Measurements from ENCODE around the gene CELSR2. TPM values are rescaled to one million over a fixed set of nuclear protein-coding genes. Genes with fewer than 3 reads are reported as not detected.

Gene CELSR2, protein sequence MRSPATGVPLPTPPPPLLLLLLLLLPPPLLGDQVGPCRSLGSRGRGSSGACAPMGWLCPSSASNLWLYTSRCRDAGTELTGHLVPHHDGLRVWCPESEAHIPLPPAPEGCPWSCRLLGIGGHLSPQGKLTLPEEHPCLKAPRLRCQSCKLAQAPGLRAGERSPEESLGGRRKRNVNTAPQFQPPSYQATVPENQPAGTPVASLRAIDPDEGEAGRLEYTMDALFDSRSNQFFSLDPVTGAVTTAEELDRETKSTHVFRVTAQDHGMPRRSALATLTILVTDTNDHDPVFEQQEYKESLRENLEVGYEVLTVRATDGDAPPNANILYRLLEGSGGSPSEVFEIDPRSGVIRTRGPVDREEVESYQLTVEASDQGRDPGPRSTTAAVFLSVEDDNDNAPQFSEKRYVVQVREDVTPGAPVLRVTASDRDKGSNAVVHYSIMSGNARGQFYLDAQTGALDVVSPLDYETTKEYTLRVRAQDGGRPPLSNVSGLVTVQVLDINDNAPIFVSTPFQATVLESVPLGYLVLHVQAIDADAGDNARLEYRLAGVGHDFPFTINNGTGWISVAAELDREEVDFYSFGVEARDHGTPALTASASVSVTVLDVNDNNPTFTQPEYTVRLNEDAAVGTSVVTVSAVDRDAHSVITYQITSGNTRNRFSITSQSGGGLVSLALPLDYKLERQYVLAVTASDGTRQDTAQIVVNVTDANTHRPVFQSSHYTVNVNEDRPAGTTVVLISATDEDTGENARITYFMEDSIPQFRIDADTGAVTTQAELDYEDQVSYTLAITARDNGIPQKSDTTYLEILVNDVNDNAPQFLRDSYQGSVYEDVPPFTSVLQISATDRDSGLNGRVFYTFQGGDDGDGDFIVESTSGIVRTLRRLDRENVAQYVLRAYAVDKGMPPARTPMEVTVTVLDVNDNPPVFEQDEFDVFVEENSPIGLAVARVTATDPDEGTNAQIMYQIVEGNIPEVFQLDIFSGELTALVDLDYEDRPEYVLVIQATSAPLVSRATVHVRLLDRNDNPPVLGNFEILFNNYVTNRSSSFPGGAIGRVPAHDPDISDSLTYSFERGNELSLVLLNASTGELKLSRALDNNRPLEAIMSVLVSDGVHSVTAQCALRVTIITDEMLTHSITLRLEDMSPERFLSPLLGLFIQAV (N-terminal part only)
- total RNA-seq = 10 to 100 TPM in 2 of 4 donors, 1 to 10 TPM in 2; 5.7 to 12.5 (median 10.6) TPM
- polyA plus RNA-seq = 1 to 10 TPM in 2 of 3 donors, under 1 TPM in 1; 0.69 to 6.9 (median 3.7) TPM
- long read RNA-seq, donor 1 = 0 reads
- long read RNA-seq, donor 2, partial matches to known transcripts = 10 of 11 reads
- long read RNA-seq, donor 2, other reads (novel, unspliced or antisense) = 1 of 11 reads

DNA sequence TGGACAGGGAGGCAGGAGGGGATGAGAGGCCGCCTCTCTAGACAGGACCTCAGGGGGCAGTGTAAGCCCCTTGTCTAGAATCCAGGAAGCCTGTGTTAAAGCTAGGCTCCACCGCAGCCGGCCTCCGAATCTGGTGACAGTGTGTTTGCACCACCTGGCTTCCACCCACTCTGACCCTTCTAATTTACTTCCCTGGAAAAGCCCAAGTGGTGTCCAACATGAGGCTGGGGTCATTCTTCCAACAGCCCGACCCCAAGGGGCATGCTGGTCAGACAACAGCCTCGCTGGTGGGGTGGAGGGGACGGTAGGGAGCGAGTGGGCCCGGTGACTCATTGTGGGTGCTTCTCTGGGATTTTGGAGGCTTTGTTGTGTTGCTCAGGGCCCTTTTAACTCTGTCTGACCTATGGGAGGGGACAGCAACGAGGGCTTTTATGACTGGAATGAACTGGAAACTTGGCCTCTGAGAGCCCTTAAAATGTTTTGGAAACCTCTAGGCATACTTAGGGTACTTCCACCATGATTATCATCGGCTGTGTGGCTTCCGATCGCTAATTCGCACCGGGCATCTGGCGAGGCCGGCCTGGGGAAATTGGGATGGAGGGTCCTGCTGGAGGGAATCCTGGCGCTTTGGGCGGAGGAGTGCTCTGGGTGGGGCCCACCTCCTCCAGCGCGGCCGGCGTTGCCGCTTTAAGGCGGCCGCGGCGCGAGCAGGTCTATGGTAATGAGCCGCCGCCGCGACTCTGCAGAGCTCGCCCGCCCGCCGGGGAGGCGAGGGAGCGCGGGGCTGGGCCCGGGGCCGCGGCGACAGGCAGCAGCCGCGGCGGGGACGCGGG lies at the start of gene CELSR2:
Gene CELSR2 (plus strand): TSS at position 743 of the 833 bp plus-strand sequence. CDS start 541 bp downstream, outside the sequence.
- Histone ChIP-seq H3K27ac (no peak within 1 kb of the TSS), H3K4me3 (peak within 1 kb of the TSS; percentile 76), H3K36me3 (ENCODE audit: insufficient read depth in 1 of 2, low read depth in 1 of 2) (no peaks in the 10 kb centered on the region), H3K9me3 (no peaks in the 10 kb centered on the region), H3K27me3 (ENCODE audit: insufficient read depth in 3 of 3, low read length in 2 of 3) (no peaks in the 10 kb centered on the region), H3K4me1 (peaks cover 18% of the 10 kb centered on the region)
- ATAC-seq = peak; percentile 66 to 82 (median 72)
- WGBS, 3 donors = 13 to 17% (median 16%) methylated on average over 36 to 49 of the region's 49 CpGs
- peak; percentile 64 to 77 for DNase-seq
- TF ChIP-seq, protein P1, sequence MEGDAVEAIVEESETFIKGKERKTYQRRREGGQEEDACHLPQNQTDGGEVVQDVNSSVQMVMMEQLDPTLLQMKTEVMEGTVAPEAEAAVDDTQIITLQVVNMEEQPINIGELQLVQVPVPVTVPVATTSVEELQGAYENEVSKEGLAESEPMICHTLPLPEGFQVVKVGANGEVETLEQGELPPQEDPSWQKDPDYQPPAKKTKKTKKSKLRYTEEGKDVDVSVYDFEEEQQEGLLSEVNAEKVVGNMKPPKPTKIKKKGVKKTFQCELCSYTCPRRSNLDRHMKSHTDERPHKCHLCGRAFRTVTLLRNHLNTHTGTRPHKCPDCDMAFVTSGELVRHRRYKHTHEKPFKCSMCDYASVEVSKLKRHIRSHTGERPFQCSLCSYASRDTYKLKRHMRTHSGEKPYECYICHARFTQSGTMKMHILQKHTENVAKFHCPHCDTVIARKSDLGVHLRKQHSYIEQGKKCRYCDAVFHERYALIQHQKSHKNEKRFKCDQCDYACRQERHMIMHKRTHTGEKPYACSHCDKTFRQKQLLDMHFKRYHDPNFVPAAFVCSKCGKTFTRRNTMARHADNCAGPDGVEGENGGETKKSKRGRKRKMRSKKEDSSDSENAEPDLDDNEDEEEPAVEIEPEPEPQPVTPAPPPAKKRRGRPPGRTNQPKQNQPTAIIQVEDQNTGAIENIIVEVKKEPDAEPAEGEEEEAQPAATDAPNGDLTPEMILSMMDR (IDR thresholded peaks at IDR 0.05) = no peak
- intact Hi-C loops (cut with DNase I) = no loop called here

DNA sequence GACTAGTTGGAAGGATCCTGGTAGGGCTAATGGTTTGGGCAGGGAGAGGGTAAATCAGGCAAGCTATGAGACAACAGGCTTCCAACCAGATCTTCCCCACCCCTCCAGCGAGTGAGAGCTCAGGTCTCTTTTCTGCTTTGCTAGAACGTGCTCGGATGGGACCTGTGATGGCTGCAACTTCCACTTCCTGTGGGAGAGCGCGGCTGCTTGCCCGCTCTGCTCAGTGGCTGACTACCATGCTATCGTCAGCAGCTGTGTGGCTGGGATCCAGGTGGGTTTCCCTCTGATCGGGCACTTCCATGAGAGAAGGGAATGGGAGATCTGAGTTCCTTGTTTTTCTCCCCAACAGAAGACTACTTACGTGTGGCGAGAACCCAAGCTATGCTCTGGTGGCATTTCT lies 49.6 kb upstream of the CELSR2 start:
- intact Hi-C loops (cut with DNase I) = loop anchor here in 1 of 2 donors (10.0 kb wide), 1 partner anchor 95 kb away; no protein-coding TSS in a partner anchor
- H3K27ac ChIP-seq = no peak overlapping the region
- no peaks in the 10 kb centered on the region for H3K27me3 ChIP-seq (ENCODE audit: insufficient read depth in 3 of 3, low read length in 2 of 3)
- ATAC-seq = no peak
- no peaks in the 10 kb centered on the region for H3K9me3 ChIP-seq
- no peaks in the 10 kb centered on the region for H3K36me3 ChIP-seq (ENCODE audit: insufficient read depth in 1 of 2, low read depth in 1 of 2)
- WGBS, 3 donors = 55 to 71% (median 58%) methylated on average over 10 of the region's 10 CpGs
- no peaks in the 10 kb centered on the region for H3K4me1 ChIP-seq
- DNase-seq = no peak
- no peak overlapping the region for H3K4me3 ChIP-seq
- TF ChIP-seq, protein P1 (IDR thresholded peaks at IDR 0.05) = no peak

DNA sequence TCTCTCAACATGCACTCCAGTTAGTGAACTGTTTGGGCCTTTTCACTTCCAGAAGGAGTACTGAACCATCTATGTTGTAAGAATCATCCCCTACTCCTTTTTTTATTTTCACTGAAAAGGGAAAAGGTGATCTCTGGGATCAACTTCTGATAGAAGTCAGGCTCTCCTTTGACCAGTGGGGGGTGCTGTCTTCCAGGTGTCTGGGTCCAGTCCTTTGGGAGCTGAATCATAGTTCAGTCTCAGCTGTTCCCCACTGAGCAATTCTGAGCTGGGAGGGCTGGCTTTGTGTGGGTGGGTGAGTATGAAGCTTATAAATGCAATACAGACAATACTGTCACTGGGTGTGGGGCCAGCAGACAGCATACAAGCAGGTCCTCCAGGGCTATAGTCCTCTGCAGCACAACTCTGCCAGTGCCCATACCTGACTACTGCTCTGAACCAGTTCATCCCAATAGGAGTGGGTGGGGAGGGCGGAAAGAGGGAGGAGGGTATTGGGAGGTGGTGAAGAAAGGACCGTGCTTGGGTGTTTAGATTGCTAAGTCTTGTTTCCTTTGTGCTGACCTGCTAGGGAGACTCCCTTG lies 48.1 kb upstream of the CELSR2 start:
- peak; percentile 79 to 89 (median 87) for ATAC-seq
- H3K36me3 ChIP-seq (ENCODE audit: insufficient read depth in 1 of 2, low read depth in 1 of 2) = no peaks in the 10 kb centered on the region
- H3K27ac ChIP-seq = no peak overlapping the region
- H3K9me3 ChIP-seq = no peaks in the 10 kb centered on the region
- no peak overlapping the region for H3K4me3 ChIP-seq
- H3K27me3 ChIP-seq (ENCODE audit: insufficient read depth in 3 of 3, low read length in 2 of 3) = no peaks in the 10 kb centered on the region
- intact Hi-C loops (cut with DNase I) = no loop called here
- TF ChIP-seq, protein P1 (IDR thresholded peaks at IDR 0.05) = peak; percentile 47
- WGBS, 3 donors = 68 to 85% (median 76%) methylated on average over 2 of the region's 2 CpGs
- peak; percentile 29 to 54 for DNase-seq
- H3K4me1 ChIP-seq = no peaks in the 10 kb centered on the region
